Measurements from ENCODE around the gene FSIP1.

Gene FSIP1

DNA sequence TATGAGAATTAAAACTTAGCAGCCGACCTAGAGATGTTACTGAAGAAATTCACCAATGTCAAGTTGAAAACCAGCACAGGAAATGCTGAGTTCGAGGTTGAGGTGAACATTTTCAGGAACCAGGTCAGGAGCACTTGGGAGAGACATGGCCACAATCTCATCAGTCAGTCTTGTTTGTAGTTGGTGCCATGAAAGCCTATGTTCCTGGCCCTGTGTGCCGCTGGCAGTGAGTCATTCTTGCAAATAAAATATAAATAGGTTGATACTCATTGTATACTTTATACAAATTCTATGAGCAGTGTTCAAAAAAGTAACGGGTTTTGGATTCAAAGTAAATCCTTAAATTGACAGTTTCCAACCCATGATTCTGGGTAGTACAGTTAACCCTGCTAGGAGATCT lies 1.5 kb upstream of the FSIP1 start:
- TF ChIP-seq, protein P1, sequence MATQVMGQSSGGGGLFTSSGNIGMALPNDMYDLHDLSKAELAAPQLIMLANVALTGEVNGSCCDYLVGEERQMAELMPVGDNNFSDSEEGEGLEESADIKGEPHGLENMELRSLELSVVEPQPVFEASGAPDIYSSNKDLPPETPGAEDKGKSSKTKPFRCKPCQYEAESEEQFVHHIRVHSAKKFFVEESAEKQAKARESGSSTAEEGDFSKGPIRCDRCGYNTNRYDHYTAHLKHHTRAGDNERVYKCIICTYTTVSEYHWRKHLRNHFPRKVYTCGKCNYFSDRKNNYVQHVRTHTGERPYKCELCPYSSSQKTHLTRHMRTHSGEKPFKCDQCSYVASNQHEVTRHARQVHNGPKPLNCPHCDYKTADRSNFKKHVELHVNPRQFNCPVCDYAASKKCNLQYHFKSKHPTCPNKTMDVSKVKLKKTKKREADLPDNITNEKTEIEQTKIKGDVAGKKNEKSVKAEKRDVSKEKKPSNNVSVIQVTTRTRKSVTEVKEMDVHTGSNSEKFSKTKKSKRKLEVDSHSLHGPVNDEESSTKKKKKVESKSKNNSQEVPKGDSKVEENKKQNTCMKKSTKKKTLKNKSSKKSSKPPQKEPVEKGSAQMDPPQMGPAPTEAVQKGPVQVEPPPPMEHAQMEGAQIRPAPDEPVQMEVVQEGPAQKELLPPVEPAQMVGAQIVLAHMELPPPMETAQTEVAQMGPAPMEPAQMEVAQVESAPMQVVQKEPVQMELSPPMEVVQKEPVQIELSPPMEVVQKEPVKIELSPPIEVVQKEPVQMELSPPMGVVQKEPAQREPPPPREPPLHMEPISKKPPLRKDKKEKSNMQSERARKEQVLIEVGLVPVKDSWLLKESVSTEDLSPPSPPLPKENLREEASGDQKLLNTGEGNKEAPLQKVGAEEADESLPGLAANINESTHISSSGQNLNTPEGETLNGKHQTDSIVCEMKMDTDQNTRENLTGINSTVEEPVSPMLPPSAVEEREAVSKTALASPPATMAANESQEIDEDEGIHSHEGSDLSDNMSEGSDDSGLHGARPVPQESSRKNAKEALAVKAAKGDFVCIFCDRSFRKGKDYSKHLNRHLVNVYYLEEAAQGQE (IDR thresholded peaks at IDR 0.05; ENCODE audit: insufficient read depth in 1 of 2, low read depth in 2 of 2, low read length in 2 of 2): no peak
- no peak for TF ChIP-seq POLR2AphosphoS5 (IDR thresholded peaks at IDR 0.05; ENCODE audit: low read depth, low read length)
- TF ChIP-seq SIN3A (IDR thresholded peaks at IDR 0.05; ENCODE audit: borderline replicate concordance, insufficient read depth, low read length): no peak
- no peak for TF ChIP-seq TAF1 (IDR thresholded peaks at IDR 0.05; ENCODE audit: borderline replicate concordance, insufficient read depth, low read length)
- no peak for TF ChIP-seq FOXP2 (optimal IDR thresholded peaks at IDR 0.05; ENCODE audit: borderline replicate concordance, extremely low read depth, extremely low read length, insufficient read depth)

DNA sequence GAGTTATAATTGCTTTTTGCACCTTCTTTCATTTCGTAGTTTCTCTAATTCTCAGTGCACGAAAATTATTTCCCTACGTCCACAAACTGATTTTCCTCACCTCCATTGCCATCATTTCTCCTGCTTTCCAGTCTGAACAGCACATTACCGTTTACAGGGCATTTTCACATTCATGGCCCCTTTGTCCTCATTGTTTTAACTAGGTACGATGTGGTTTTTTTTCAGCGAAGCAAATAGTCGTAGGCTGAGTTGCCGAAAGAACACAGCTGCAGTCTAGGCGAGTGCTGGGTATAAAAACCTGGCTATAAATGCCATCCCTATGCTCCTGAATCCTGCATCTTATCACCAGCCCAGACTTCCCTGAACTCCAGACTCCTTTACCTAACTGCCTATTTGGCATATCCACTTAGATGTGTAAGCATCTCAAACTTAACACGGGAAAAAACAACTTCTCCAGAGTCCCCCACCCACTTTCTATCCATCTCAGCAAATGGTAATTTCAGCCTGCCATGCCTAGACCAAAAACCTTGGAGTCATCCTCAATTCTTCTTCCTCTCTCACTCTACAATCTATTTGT lies 691 bp upstream of the FSIP1 start:
- TF ChIP-seq FOXP2 (optimal IDR thresholded peaks at IDR 0.05; ENCODE audit: borderline replicate concordance, extremely low read depth, extremely low read length, insufficient read depth) (no peak), TAF1 (IDR thresholded peaks at IDR 0.05; ENCODE audit: borderline replicate concordance, insufficient read depth, low read length) (no peak), POLR2AphosphoS5 (IDR thresholded peaks at IDR 0.05; ENCODE audit: low read depth, low read length) (no peak), SIN3A (IDR thresholded peaks at IDR 0.05; ENCODE audit: borderline replicate concordance, insufficient read depth, low read length) (no peak)
- TF ChIP-seq, protein P1 (IDR thresholded peaks at IDR 0.05; ENCODE audit: insufficient read depth in 1 of 2, low read depth in 2 of 2, low read length in 2 of 2): no peak

DNA sequence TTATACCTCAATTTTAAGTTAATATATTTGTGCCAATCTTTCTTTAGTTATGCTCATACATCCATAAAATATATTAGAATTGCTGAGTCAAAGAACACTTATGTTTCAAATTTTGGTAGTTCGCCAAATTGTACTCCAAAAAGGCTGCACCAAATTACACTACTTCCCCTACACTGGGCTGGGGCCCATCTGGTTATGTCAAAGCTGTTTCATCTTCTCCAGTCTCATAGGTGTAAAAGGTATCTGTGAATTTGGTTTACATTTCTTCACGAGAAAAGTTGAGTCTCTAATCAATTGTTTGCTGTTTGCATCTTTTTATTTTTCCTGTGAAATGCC lies 706 bp downstream of the FSIP1 start:
- TF ChIP-seq TAF1 (IDR thresholded peaks at IDR 0.05; ENCODE audit: borderline replicate concordance, insufficient read depth, low read length): no peak
- TF ChIP-seq FOXP2 (optimal IDR thresholded peaks at IDR 0.05; ENCODE audit: borderline replicate concordance, extremely low read depth, extremely low read length, insufficient read depth): no peak
- TF ChIP-seq POLR2AphosphoS5 (IDR thresholded peaks at IDR 0.05; ENCODE audit: low read depth, low read length): no peak
- TF ChIP-seq SIN3A (IDR thresholded peaks at IDR 0.05; ENCODE audit: borderline replicate concordance, insufficient read depth, low read length): no peak
- TF ChIP-seq, protein P1 (IDR thresholded peaks at IDR 0.05; ENCODE audit: insufficient read depth in 1 of 2, low read depth in 2 of 2, low read length in 2 of 2): no peak

DNA sequence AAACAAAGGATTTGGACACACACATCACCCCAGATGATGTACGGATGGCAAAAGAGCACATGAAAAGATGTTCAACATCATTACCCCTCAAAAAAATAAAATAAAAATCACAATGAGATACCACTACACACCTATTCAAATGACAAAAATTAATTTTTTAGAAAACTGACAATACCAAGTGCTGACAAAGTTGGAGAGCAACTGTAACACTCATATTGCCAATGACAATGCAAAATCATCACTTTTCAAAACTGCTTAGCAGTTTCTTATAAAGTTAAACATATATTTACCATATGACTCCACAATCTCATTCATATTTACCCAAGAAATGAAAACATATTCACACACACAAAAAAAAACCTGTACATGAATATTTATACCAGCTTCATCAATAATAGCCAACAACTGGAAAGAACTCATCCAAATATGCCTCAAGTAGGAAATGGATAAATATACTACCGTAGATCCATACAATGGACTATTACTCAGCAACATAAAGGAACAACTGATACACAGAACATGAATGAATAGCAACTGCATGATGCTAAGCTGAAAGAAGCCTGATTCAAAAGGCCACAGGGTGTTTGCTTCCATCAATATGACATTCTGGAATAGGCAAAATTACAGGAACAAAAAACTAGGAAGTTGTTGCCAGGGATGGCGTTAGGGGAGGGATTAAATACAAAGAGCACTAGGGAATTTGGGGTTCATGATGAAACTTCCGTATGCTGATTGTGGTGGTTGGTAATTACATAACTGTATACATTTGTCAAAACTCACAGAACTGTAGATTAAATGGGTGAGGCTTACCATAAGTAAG lies 1.3 kb downstream of the FSIP1 start:
- TF ChIP-seq POLR2AphosphoS5 (IDR thresholded peaks at IDR 0.05; ENCODE audit: low read depth, low read length) (no peak), TAF1 (IDR thresholded peaks at IDR 0.05; ENCODE audit: borderline replicate concordance, insufficient read depth, low read length) (no peak), FOXP2 (optimal IDR thresholded peaks at IDR 0.05; ENCODE audit: borderline replicate concordance, extremely low read depth, extremely low read length, insufficient read depth) (no peak), SIN3A (IDR thresholded peaks at IDR 0.05; ENCODE audit: borderline replicate concordance, insufficient read depth, low read length) (no peak)
- TF ChIP-seq, protein P1 (IDR thresholded peaks at IDR 0.05; ENCODE audit: insufficient read depth in 1 of 2, low read depth in 2 of 2, low read length in 2 of 2): no peak
